Kidney (tissue), 14 donors: ENCODE measurements around the gene NLRP7. TPM values are rescaled to one million over a fixed set of nuclear protein-coding genes. Genes with fewer than 3 reads are reported as not detected.

Source experiments
- DNase-seq, 5 donors: peaks; one replicate each; pipeline ENCODE4 v3.0.0-alpha.2; 2013 to 2020
- FAIRE-seq: peaks from 2 replicates; lab custom pipeline; 2012; peaks lifted over from hg19 to GRCh38; lab: Jason Lieb, UNC
- H3K27ac ChIP-seq, 2 donors: one replicate each; pipeline ENCODE4 v1.7.0; 2013; ENCODE audit warnings: low read depth in 2 of 2, low read length in 2 of 2, inconsistent platforms in 1 of 2
- H3K27me3 ChIP-seq: one replicate; pipeline ENCODE4 v1.7.1; 2013; ENCODE audit warnings: low read length, inconsistent platforms; ENCODE audit not compliant: control insufficient read depth, insufficient read depth
- H3K36me3 ChIP-seq, 3 donors: one replicate each; pipeline versions ENCODE4 v1.7.0 to v1.7.1; 2013; ENCODE audit warnings: low read length in 3 of 3, control low read depth in 1 of 3, inconsistent platforms in 1 of 3; ENCODE audit not compliant: insufficient read depth in 3 of 3, control insufficient read depth in 2 of 3
- H3K4me1 ChIP-seq, 3 donors: one replicate each; pipeline versions ENCODE4 v1.7.0 to v1.7.1; 2013; ENCODE audit warnings: low read length in 3 of 3, inconsistent platforms in 1 of 3, low read depth in 1 of 3; ENCODE audit not compliant: control insufficient read depth in 2 of 3, insufficient read depth in 2 of 3
- H3K4me3 ChIP-seq, 3 donors: one replicate each; pipeline versions ENCODE4 v1.7.0 to v1.8.1; 2013; ENCODE audit warnings: low read length in 3 of 3, control low read depth in 1 of 3, inconsistent platforms in 1 of 3
- H3K9ac ChIP-seq, 3 donors: one replicate each; pipeline versions ENCODE4 v1.7.0 to v1.7.1; 2013; ENCODE audit warnings: low read length in 3 of 3, control low read depth in 1 of 3, inconsistent platforms in 1 of 3
- H3K9me3 ChIP-seq, 3 donors: one replicate each; pipeline versions ENCODE4 v1.7.0 to v1.7.1; 2013; ENCODE audit warnings: low read length in 3 of 3, control low read depth in 1 of 3, inconsistent platforms in 1 of 3; ENCODE audit not compliant: control insufficient read depth in 2 of 3, insufficient read depth in 1 of 3
- intact Hi-C: fragments of 100-400 bp; cut with DNase I; formaldehyde crosslinking; loops from one replicate; pipeline ENCODE4 v1.11.1; 2022
- polyA plus RNA-seq: library from polyadenylated mRNA; stranded (reverse); fragments of 350-450 nt; fragmentation: Illumina TruSeq; extraction: RNeasy Lipid Tissue Mini Kit (QIAGEN cat#74804); gene quantifications from one replicate; pipeline ENCODE4 v1.2.3, GENCODE V29; 2014; ENCODE audit warnings: low read depth, low replicate concordance; ENCODE audit not compliant: insufficient read depth
- total RNA-seq: library from RNA; stranded (reverse); fragmentation: NEBNext Ultra II Directional; extraction: Animal tissue kit (Norgen Biotek cat#: 25700); gene quantifications from one replicate; pipeline ENCODE4 v1.2.1, GENCODE V29; 2021
- TF ChIP-seq, protein P1 (sequence below): IDR thresholded peaks from 3 replicates; pipeline ENCODE4 v1.5.1; 2012; ENCODE audit warnings: mild to moderate bottlenecking, moderate library complexity, borderline replicate concordance; ENCODE audit not compliant: insufficient read depth; ENCODE audit errors: extremely low read depth
- donor health status: control.
- donor health status: control.
- donor health status: control.
- donor health status: control.
- donor health status: control.
- donor health status: DM: yes; HTN: yes; CAD: no.
- donor health status: Normal renal cell carcinoma (clear cell type).

Gene NLRP7
- total and polyA plus RNA-seq, 2 donors from 2014 or later = 0.16 TPM; not detected in 1

DNA sequence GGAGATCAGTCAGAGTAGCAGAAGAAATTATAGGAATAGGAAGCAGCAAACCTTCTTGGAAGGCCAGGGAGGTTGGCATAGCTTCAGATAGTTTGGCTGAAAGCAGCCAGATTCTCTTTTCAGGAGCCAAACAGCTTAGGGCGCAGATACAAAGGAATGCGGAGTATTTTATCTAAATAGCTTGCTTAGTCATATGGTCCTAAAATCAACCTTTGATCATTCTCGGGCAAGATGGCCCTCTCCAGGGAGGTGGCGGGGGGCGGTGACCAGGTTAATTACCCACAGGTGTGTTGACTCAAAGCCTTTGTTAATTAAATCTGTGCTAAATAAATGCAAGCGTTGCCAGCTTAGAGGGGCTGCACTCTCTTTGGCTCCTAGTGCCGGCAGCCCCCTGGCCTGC is 53.9 kb downstream of the NLRP7 start:
- H3K27ac ChIP-seq = no peak overlapping the region
- H3K4me1 ChIP-seq = no peaks in the 10 kb centered on the region
- DNase-seq = no peak
- TF ChIP-seq, protein P1, sequence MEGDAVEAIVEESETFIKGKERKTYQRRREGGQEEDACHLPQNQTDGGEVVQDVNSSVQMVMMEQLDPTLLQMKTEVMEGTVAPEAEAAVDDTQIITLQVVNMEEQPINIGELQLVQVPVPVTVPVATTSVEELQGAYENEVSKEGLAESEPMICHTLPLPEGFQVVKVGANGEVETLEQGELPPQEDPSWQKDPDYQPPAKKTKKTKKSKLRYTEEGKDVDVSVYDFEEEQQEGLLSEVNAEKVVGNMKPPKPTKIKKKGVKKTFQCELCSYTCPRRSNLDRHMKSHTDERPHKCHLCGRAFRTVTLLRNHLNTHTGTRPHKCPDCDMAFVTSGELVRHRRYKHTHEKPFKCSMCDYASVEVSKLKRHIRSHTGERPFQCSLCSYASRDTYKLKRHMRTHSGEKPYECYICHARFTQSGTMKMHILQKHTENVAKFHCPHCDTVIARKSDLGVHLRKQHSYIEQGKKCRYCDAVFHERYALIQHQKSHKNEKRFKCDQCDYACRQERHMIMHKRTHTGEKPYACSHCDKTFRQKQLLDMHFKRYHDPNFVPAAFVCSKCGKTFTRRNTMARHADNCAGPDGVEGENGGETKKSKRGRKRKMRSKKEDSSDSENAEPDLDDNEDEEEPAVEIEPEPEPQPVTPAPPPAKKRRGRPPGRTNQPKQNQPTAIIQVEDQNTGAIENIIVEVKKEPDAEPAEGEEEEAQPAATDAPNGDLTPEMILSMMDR = no peak
- H3K9ac ChIP-seq = no peak overlapping the region
- no peak overlapping the region for H3K4me3 ChIP-seq
- no peaks in the 10 kb centered on the region for H3K36me3 ChIP-seq
- FAIRE-seq = no peak
- H3K27me3 ChIP-seq = no peaks in the 10 kb centered on the region
- intact Hi-C loops = no loop called here
- no peaks in the 10 kb centered on the region for H3K9me3 ChIP-seq

DNA sequence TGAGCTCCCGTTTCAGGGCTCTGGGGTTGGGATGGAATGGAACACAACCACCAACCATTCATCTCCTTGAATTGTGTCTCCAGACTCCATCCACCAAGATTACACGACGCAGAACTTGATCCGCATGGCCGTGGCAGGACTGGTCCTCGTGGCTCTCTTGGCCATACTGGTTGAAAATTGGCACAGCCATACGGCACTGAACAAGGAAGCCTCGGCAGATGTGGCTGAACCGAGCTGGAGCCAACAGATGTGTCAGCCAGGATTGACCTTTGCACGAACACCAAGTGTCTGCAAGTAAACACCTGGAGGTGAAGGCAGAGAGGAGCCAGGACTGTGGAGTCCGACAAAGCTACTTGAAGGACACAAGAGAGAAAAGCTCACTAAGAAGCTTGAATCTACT is 57.8 kb downstream of the NLRP7 start:
- no peaks in the 10 kb centered on the region for H3K4me1 ChIP-seq
- H3K9ac ChIP-seq = no peak overlapping the region
- no peaks in the 10 kb centered on the region for H3K9me3 ChIP-seq
- no peaks in the 10 kb centered on the region for H3K36me3 ChIP-seq
- no peak overlapping the region for H3K4me3 ChIP-seq
- no peak for DNase-seq
- H3K27ac ChIP-seq = no peak overlapping the region
- intact Hi-C loops = no loop called here
- TF ChIP-seq, protein P1 = no peak
- FAIRE-seq = no peak
- H3K27me3 ChIP-seq = no peaks in the 10 kb centered on the region

DNA sequence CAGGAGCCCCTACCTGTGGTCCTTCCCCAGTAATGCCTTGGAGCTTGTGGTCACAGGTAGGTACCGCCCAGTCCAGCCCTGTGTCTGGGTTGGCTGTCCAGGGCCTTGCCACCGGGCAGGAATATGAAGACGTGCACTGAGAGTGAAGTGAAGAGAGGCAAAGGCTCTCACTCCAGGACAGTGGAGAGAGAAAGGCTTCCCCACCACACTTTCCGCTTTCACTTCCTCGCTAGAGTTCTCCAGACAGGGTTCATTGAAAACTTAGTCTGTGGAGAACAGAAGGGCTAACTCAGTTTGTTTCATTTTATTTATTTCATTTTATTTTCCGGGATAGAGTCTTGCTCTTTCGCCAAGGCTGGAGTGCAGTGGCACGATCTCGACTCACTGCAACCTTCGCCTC is 59.1 kb downstream of the NLRP7 start:
- no peaks in the 10 kb centered on the region for H3K4me1 ChIP-seq
- TF ChIP-seq, protein P1 = no peak
- no peak overlapping the region for H3K27ac ChIP-seq
- DNase-seq (no peak), FAIRE-seq (no peak)
- intact Hi-C loops = no loop called here
- no peak overlapping the region for H3K4me3 ChIP-seq
- no peaks in the 10 kb centered on the region for H3K27me3 ChIP-seq
- no peaks in the 10 kb centered on the region for H3K9me3 ChIP-seq
- no peaks in the 10 kb centered on the region for H3K36me3 ChIP-seq
- no peak overlapping the region for H3K9ac ChIP-seq

DNA sequence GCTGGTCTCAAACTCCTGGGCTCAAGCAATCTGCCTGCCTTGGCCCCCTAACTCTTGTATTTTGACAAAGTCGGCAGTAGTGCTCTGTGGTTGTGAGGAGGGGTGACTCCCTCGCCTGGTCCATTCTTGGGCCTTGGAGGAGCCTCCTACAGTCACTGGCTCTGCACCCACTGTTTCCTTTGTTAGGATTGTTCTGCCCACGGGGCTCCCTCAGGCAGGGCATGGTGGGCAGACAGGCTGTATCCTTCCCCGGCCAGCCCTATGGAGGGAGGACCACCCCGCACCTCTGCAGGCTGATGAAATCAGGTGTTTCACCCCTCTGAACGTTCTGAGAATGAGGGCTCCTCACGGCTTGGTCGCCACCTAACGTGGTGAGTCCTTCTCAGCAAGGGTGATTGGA is 64.1 kb downstream of the NLRP7 start:
- Histone ChIP-seq H3K4me3 (no peak overlapping the region), H3K36me3 (no peaks in the 10 kb centered on the region), H3K9ac (no peak overlapping the region), H3K4me1 (no peaks in the 10 kb centered on the region), H3K27ac (no peak overlapping the region), H3K27me3 (no peaks in the 10 kb centered on the region), H3K9me3 (no peaks in the 10 kb centered on the region)
- TF ChIP-seq, protein P1 = no peak
- DNase-seq = no peak
- intact Hi-C loops = no loop called here
- FAIRE-seq = no peak
